Mesenchymal stem cell (in vitro differentiated cells and primary cell): ENCODE results near the gene STOML2.

Experiments used
- DNase-seq: peaks from one replicate; pipeline ENCODE4 v3.0.0-alpha.2; 2013
- H2AFZ ChIP-seq: one replicate; pipeline ENCODE4 v1.6.1; 2013; ENCODE audit warnings: low read depth, mild to moderate bottlenecking, control low read depth, inconsistent platforms, low read length, moderate library complexity
- H2AK5ac ChIP-seq: 2 replicates; pipeline ENCODE4 v1.6.1; 2013; ENCODE audit warnings: low read length, moderate library complexity, mild to moderate bottlenecking, inconsistent platforms; ENCODE audit not compliant: severe bottlenecking
- H2BK120ac ChIP-seq: one replicate; pipeline ENCODE4 v1.6.1; 2013; ENCODE audit warnings: low read depth, mild to moderate bottlenecking, inconsistent platforms, low read length, moderate library complexity
- H2BK12ac ChIP-seq, 2 experiments: one replicate each; pipeline ENCODE4 v1.6.1; 2013; ENCODE audit warnings: inconsistent platforms in 2 of 2, low read length in 2 of 2, mild to moderate bottlenecking in 2 of 2, moderate library complexity in 2 of 2, control low read depth in 1 of 2
- H2BK15ac ChIP-seq: one replicate; pipeline ENCODE4 v1.6.1; 2013; ENCODE audit warnings: mild to moderate bottlenecking, low read depth, inconsistent platforms; ENCODE audit not compliant: poor library complexity, severe bottlenecking
- H2BK5ac ChIP-seq: 2 replicates; pipeline ENCODE4 v1.6.1; 2013; ENCODE audit warnings: low read depth, mild to moderate bottlenecking, low read length, control low read depth, inconsistent platforms; ENCODE audit not compliant: poor library complexity, severe bottlenecking
- H3K14ac ChIP-seq, 2 experiments: one replicate each; pipeline ENCODE4 v1.6.1; 2013; ENCODE audit warnings: inconsistent platforms in 2 of 2, low read length in 2 of 2, control low read depth in 1 of 2, mild to moderate bottlenecking in 1 of 2, moderate library complexity in 1 of 2
- H3K18ac ChIP-seq, 2 experiments: one replicate each; pipeline ENCODE4 v1.6.1; 2013; ENCODE audit warnings: inconsistent platforms in 2 of 2, low read length in 2 of 2, control low read depth in 1 of 2, low read depth in 1 of 2, mild to moderate bottlenecking in 1 of 2
- H3K23ac ChIP-seq, 2 experiments: one replicate each; pipeline ENCODE4 v1.6.1; 2013; ENCODE audit warnings: inconsistent platforms in 2 of 2, low read length in 2 of 2, mild to moderate bottlenecking in 2 of 2, moderate library complexity in 2 of 2, control low read depth in 1 of 2
- H3K27ac ChIP-seq: 2 replicates; pipeline ENCODE4 v1.5.1; 2013; ENCODE audit warnings: mild to moderate bottlenecking, moderate library complexity, low read length, control low read depth, inconsistent platforms; ENCODE audit not compliant: poor library complexity, severe bottlenecking
- H3K27me3 ChIP-seq, 2 experiments: 2 replicates each; pipeline versions ENCODE4 v1.6.1 to v1.7.0; 2013; ENCODE audit warnings: low read length in 2 of 2, mild to moderate bottlenecking in 2 of 2, moderate library complexity in 2 of 2, control low read depth in 1 of 2, inconsistent platforms in 1 of 2; ENCODE audit not compliant: control insufficient read depth in 1 of 2, insufficient read depth in 1 of 2
- H3K36me3 ChIP-seq, 2 experiments: 2 replicates each; pipeline versions ENCODE4 v1.6.1 to v1.7.0; 2013; ENCODE audit warnings: low read length in 2 of 2, control low read depth in 1 of 2, inconsistent platforms in 1 of 2, low read depth in 1 of 2, mild to moderate bottlenecking in 1 of 2; ENCODE audit not compliant: insufficient read depth in 2 of 2, control insufficient read depth in 1 of 2
- H3K4ac ChIP-seq, 2 experiments: one replicate each; pipeline ENCODE4 v1.6.1; 2013; ENCODE audit warnings: inconsistent platforms in 2 of 2, low read length in 2 of 2, mild to moderate bottlenecking in 2 of 2, moderate library complexity in 2 of 2, control low read depth in 1 of 2, low read depth in 1 of 2
- H3K4me1 ChIP-seq: 2 replicates; pipeline ENCODE4 v1.6.1; 2013; ENCODE audit warnings: low read depth, low read length, control low read depth; ENCODE audit not compliant: control insufficient read depth, insufficient read depth
- H3K4me2 ChIP-seq: 2 replicates; pipeline ENCODE4 v1.6.1; 2013; ENCODE audit warnings: low read length, mild to moderate bottlenecking, inconsistent platforms; ENCODE audit not compliant: poor library complexity, severe bottlenecking
- H3K4me3 ChIP-seq, 2 experiments: 2 replicates each; pipeline versions ENCODE4 v1.5.1 to v1.7.0; 2013; ENCODE audit warnings: low read length in 2 of 2, mild to moderate bottlenecking in 2 of 2, control low read depth in 1 of 2, low read depth in 1 of 2; ENCODE audit not compliant: insufficient read depth in 1 of 2
- H3K79me1 ChIP-seq: replicated peaks from 2 replicates; pipeline ENCODE4 v1.6.1; 2013; ENCODE audit warnings: mild to moderate bottlenecking, control low read depth, low read length, inconsistent platforms; ENCODE audit not compliant: poor library complexity, severe bottlenecking
- H3K9ac ChIP-seq: 2 replicates; pipeline ENCODE4 v1.7.0; 2013; ENCODE audit warnings: mild to moderate bottlenecking, low read length, moderate library complexity
- H3K9me3 ChIP-seq: 2 replicates; pipeline ENCODE4 v1.7.0; 2013; ENCODE audit warnings: mild to moderate bottlenecking, low read length; ENCODE audit not compliant: control insufficient read depth
- H4K8ac ChIP-seq: one replicate; pipeline ENCODE4 v1.6.1; 2013; ENCODE audit warnings: inconsistent platforms, mild to moderate bottlenecking, low read length, moderate library complexity
- H4K91ac ChIP-seq: one replicate; pipeline ENCODE4 v1.6.1; 2013; ENCODE audit warnings: mild to moderate bottlenecking, low read length, inconsistent platforms
- WGBS: methylation state at CpG from one replicate; pipeline ENCODE4 v1.1.7; 2013; ENCODE audit warnings: mixed read lengths; 5-methylcytosine and 5-hydroxymethylcytosine counted together

STOML2 gene

GRCh38 chr9:35057271-35057620 is 45.7 kb downstream of the STOML2 start:
- no peak overlapping the region for H3K4me3 ChIP-seq
- no peak overlapping the region for H2BK120ac ChIP-seq
- no peak overlapping the region for H3K23ac ChIP-seq
- H2AK5ac ChIP-seq = no peak overlapping the region
- H3K4me2 ChIP-seq = no peak overlapping the region
- peaks cover 65 to 100% of the 10 kb centered on the region in 2 experiments for H3K36me3 ChIP-seq
- no peak overlapping the region for H4K8ac ChIP-seq
- no peak overlapping the region for H2BK5ac ChIP-seq
- no peak for DNase-seq
- H3K79me1 ChIP-seq = peaks cover 39% of the 10 kb centered on the region
- H3K9me3 ChIP-seq = no peaks in the 10 kb centered on the region
- no peak overlapping the region for H3K9ac ChIP-seq
- no peaks in the 10 kb centered on the region for H3K27me3 ChIP-seq
- no peak overlapping the region for H2BK12ac ChIP-seq
- WGBS = 98% methylated on average over 8 of the region's 8 CpGs
- no peak overlapping the region for H2BK15ac ChIP-seq
- no peak overlapping the region for H2AFZ ChIP-seq
- no peak overlapping the region for H3K14ac ChIP-seq
- peak overlapping the region in 1 of 2 experiments; percentile 67 for H3K4ac ChIP-seq
- no peak overlapping the region for H3K27ac ChIP-seq
- H3K4me1 ChIP-seq = no peaks in the 10 kb centered on the region
- H3K18ac ChIP-seq = no peak overlapping the region
- H4K91ac ChIP-seq = no peak overlapping the region

- no peak overlapping the region for H3K27ac ChIP-seq
- H3K36me3 ChIP-seq = peaks cover 63 to 98% of the 10 kb centered on the region in 2 experiments
- H3K79me1 ChIP-seq = peaks cover 37% of the 10 kb centered on the region
- H3K4me1 ChIP-seq = no peaks in the 10 kb centered on the region
- no peak overlapping the region for H2BK15ac ChIP-seq
- no peak overlapping the region for H3K9ac ChIP-seq
- H3K23ac ChIP-seq = no peak overlapping the region
- H3K4me2 ChIP-seq = no peak overlapping the region
- H2AFZ ChIP-seq = no peak overlapping the region
- 99% methylated on average over 9 of the region's 9 CpGs for WGBS
- H3K27me3 ChIP-seq = no peaks in the 10 kb centered on the region
- no peak overlapping the region for H2AK5ac ChIP-seq
- H3K18ac ChIP-seq = no peak overlapping the region
- H3K14ac ChIP-seq = no peak overlapping the region
- no peak overlapping the region for H3K4ac ChIP-seq
- no peak overlapping the region for H4K8ac ChIP-seq
- H3K9me3 ChIP-seq = no peaks in the 10 kb centered on the region
- no peak overlapping the region for H4K91ac ChIP-seq
- no peak for DNase-seq
- H2BK12ac ChIP-seq = no peak overlapping the region
- H3K4me3 ChIP-seq = no peak overlapping the region
- no peak overlapping the region for H2BK120ac ChIP-seq
- H2BK5ac ChIP-seq = no peak overlapping the region
Observed at GRCh38 chr9:35056571-35057270, 46.2 kb downstream of the STOML2 start.

GRCh38 chr9:35054871-35055644 is 47.9 kb downstream of the STOML2 start:
- Histone ChIP-seq H3K4me3 (no peak overlapping the region), H3K9ac (no peak overlapping the region), H3K4ac (no peak overlapping the region), H4K8ac (no peak overlapping the region), H2BK15ac (no peak overlapping the region), H3K79me1 (peaks cover 33% of the 10 kb centered on the region), H2AK5ac (no peak overlapping the region), H2AFZ (no peak overlapping the region), H3K23ac (no peak overlapping the region), H3K27ac (no peak overlapping the region), H4K91ac (no peak overlapping the region), H2BK5ac (no peak overlapping the region), H3K4me2 (no peak overlapping the region), H3K4me1 (no peaks in the 10 kb centered on the region), H3K27me3 (no peaks in the 10 kb centered on the region), H3K18ac (no peak overlapping the region), H3K14ac (no peak overlapping the region), H2BK120ac (no peak overlapping the region), H3K9me3 (no peaks in the 10 kb centered on the region), H2BK12ac (no peak overlapping the region), H3K36me3 (peaks cover 57 to 97% of the 10 kb centered on the region in 2 experiments)
- no peak for DNase-seq
- 99% methylated on average over 14 of the region's 14 CpGs for WGBS

- Histone ChIP-seq H3K4ac (no peak overlapping the region), H3K79me1 (peaks cover 27% of the 10 kb centered on the region), H3K23ac (no peak overlapping the region), H3K9me3 (no peaks in the 10 kb centered on the region), H2BK12ac (no peak overlapping the region), H3K18ac (no peak overlapping the region), H2AFZ (no peak overlapping the region), H3K4me1 (no peaks in the 10 kb centered on the region), H4K8ac (no peak overlapping the region), H3K27ac (no peak overlapping the region), H3K4me2 (no peak overlapping the region), H3K9ac (no peak overlapping the region), H2AK5ac (no peak overlapping the region), H2BK5ac (no peak overlapping the region), H3K14ac (no peak overlapping the region), H2BK15ac (no peak overlapping the region), H2BK120ac (no peak overlapping the region), H4K91ac (no peak overlapping the region), H3K4me3 (no peak overlapping the region), H3K27me3 (no peaks in the 10 kb centered on the region), H3K36me3 (peaks cover 56 to 96% of the 10 kb centered on the region in 2 experiments)
- no peak for DNase-seq
- WGBS = 56% methylated on average over 4 of the region's 5 CpGs
Observed at GRCh38 chr9:35054185-35054835, 48.6 kb downstream of the STOML2 start.
